Measurements from ENCODE around the gene DARS2.

- no peak for TF ChIP-seq CTCF (IDR thresholded peaks at IDR 0.05; ENCODE audit: low read depth, low read length, missing input control)
- no peak for TF ChIP-seq FOXA1 (IDR thresholded peaks at IDR 0.05)
- TF ChIP-seq REST (IDR thresholded peaks at IDR 0.05), result no peak
- no peak for TF ChIP-seq YY1 (IDR thresholded peaks at IDR 0.05)
- no peak for TF ChIP-seq JUND (IDR thresholded peaks at IDR 0.05)
- TF ChIP-seq HNF4A (conservative IDR thresholded peaks at IDR 0.05), result no peak
Measured at GRCh38 chr1:173852105-173852504, 27.6 kb downstream of the DARS2 start.
